Fibroblast of the conjunctiva (primary cell): Measurements from ENCODE around the gene RNF215.
"Not testable (repeated sequence)": the region's sequence is repeated elsewhere in the genome, so short reads cannot be mapped to it uniquely, and the experiment has no call there.

Experiments
- DNase-seq: peaks from one replicate; pipeline ENCODE4 v3.0.0-alpha.2; 2010; ENCODE audit warnings: low read depth

RNF215 gene

DNA sequence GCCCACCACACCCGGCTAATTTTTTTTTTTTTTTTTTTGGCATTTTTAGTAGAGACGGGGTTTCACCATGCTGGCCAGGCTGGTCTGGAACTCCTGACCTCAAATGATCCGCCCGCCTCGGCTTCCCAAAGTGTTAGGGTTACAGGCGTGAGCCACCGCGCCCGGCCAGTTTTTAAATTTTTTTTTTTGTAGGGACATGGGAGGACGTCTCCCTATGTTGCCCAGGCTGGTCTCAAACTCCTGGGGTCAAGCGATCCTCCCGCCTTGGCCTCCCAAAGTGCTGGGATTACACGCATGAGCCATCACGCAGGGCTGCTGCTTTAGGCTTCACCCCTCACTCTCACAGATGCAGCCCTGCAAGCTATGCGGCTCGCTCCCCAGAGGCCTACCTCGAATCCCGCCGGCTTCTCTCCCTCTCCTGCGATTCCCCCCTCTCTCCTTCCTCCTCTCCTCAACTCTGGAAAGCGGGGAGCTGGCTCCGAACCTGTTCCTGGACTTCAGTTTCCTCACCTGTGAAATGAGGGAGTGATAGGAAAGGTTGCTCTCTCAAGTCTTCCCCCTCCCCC is 29.5 kb downstream of the RNF215 start:
- no peak for DNase-seq

GRCh38 chr22:30357236-30357570 is 30.0 kb downstream of the RNF215 start:
- DNase-seq = no peak

DNA sequence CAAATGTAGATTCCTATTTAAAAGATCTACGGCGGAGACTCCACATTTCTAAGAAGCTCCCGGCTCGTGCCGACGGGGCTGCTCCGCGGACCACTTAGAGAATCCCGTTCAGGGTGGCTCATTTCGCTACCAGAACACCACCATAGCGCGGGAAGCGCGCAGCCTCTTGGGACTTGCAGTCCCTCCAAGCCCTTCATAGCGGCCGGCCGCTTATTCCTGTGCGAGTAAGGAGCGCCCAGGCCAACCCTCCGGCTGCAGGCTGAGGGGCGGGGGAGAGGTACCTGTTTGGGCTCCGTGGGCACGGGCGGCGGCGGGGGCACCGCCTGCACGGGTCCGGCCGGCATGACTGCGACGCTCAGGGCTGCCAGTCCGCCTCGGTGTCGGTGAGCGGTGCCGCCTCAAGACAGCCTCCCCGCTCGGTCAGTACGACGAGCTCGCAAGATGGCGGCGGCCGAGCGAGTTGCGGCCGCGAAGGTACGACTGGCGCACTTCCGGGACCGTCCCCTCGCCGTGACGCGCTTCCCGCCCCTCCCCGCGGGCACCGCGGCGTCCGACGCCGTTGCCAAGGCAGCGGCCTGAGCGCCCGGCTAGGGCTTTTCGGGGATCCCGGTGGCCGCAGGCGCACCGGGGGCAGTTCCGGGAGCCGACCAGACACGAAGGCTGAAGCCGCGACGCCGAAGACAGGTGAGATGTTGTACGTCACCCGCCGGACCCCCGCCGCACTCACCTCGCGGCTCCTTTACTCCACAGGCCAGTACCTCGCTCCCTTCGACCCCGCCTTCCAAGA is 30.6 kb downstream of the RNF215 start, which contains the start of the genes CCDC157 and SF3A1:
TSS of gene CCDC157 (plus strand) at position 559 of the 787 bp plus-strand sequence. CDS start 8,994 bp downstream, outside the sequence.
TSS of gene SF3A1 (minus strand) at position 446 of the 787 bp plus-strand sequence. CDS start at position 344, 102 bp downstream.
- peak; percentile 75 for DNase-seq

DNA sequence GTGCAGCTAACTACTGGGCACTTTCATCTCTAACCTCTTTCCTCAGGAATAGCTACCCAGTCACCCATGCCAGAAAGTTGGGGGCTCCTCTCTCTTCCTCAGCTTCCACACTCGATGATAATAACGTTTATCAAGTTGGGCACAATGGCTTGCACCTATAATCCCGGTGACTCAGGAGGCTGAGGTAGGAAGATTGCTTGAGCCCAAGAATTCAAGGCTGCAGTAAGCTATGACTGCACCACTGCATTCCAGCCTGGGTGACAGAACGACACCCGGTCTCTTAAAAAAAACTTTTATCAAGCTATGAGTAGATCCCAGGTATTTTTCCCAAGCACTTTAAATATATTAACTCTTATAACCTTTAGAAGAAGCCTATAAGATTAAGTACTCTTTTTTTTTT is 32.6 kb downstream of the RNF215 start:
- DNase-seq = no peak

DNA sequence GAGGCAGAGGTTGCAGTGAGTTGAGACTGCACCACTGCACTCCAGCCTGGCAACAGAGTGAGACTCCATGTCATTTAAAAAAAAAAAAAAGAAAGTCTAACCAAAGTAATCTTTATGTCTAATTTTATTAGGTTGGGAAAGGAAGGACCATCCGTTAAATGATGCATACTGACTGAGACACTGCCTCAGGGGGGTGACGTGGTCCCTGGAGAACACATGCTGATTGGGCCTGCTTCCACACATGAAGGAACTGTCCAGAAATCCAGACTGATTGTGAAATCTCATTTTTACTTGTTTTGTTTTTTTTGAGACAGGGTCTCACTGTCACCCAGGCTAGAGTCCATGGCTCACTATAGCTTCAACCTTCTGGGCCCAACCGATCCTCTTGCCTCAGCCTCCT is 36.0 kb downstream of the RNF215 start:
- no peak for DNase-seq

GRCh38 chr22:30348809-30349208 is 38.4 kb downstream of the RNF215 start:
- peak; percentile 32 for DNase-seq

- DNase-seq = no peak
Measured at GRCh38 chr22:30348404-30348803, 38.8 kb downstream of the RNF215 start.

DNA sequence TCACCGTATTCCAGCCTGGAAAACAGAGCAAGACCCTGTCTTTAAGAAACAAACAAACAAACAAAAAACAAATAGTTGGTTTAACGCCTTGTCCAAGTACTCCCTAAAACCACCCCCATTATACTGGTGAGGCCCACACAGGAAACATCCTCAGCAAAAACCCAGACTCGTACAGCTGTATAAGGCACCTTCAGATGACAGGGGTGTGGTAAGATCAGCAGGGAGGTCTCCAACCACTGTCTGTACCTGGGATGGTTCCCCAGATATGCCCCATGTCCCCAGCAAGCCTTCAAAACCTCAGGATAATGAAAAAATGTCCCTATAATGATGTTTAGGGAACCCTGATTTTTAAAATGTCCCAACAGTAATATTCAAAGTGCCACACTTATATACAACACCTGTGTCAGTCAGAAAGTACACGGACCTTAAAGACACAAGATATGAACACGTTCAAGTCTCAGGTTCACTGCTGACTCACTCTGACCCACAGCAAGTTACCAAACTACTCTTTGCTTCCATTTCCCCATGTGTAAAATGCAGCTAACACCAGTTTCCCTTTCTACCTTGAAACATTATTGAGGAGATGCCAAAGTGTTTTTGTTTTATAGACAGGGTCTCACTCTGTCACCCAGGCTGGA is 39.8 kb downstream of the RNF215 start:
- no peak for DNase-seq

DNA sequence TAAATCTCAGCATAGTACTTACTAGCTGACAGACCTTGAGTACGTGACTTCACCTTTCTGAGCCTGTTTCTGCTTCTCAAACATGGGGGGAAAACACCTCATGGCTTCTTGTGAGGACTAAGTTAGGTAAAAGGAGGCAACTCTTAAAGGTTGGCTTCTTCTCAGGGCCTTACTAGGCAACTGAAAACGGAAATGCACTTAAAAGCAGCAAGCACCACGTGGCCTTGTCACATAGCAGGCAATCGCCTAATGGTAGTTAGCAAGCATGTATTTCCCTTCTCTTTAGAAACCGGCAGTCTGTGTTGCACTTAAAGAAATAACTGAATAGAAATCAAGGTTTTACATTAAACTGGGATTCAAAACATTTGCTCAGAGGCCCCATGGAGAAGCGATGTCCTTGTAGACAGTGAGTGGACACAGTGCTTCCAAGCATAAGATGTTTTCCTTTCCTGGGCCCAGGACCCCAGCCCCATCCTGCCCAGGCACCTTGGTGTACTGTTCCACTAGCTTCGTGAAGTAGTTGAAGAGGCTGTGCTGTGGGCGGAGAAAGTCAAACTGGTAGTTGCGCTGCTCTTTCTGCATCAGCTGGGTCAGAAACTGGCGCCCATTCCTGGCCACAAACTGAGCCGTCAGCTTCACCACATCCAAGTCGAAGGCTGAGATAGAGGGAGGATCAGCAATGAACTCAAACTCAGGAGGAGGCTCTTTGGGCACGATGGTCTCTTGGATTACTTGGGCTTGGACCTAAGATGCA is 42.6 kb downstream of the RNF215 start:
- DNase-seq = no peak

GRCh38 chr22:30340911-30341685 is 46.1 kb downstream of the RNF215 start:
- no peak for DNase-seq

- DNase-seq = no peak
Measured at GRCh38 chr22:30338802-30339201, 48.4 kb downstream of the RNF215 start.

DNA sequence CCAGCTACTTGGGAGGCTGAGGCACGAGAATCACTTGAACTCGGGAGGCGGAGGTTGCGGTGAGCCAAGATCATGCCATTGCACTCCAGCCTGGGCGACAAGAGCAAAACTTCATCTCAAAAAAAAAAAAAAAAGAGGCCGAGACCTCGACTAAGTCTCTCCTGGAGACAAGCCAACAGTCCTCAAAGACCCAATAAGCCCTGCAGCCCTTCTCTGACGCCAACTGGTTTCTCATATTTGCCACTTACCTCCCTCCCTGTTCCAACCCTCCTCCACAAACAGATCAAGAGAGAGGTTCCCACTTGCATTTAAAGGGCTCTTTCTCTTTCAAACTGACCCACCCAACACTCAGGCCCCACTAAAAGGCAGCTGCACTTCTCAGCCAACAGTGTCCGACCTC is 48.9 kb downstream of the RNF215 start:
- not testable (repeated sequence) for DNase-seq

DNA sequence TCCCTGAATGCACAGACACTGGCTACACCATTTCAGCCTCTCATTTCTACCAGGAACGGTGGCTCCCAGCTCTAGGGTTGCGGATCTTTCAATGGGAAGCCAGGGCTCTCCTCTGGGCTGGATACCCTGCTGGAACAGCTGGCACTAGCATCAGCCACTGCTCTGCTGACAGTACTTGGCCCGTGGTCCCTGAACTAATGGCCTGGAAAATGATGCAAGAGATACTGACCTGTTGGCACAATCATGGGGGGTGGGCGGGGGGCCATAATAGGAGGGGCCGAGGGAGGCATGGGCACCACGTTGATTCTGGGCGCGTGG is 49.8 kb downstream of the RNF215 start:
- no peak for DNase-seq

- DNase-seq = no peak
Measured at GRCh38 chr22:30336752-30337460, 50.3 kb downstream of the RNF215 start.

DNA sequence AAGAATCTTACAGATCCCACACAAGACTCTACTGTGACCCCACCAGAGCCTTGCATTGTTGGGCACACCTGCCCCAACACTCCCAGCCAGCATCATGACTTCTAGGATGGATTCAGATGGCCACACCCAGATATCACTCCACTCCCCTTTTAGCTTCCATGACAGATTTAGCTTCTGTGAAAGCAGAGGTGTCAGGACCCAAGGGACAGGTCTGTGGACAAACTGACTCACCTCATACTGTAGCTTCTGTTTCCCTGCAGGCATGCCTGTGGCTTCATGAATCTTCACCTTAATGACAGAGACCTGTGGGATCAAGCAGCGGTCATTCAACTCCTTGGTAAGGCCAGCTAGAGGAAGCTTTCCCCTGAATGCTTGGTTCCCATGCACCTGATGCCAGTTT is 52.0 kb downstream of the RNF215 start:
- no peak for DNase-seq

- DNase-seq = no peak
Measured at GRCh38 chr22:30334646-30335045, 52.6 kb downstream of the RNF215 start.

DNA sequence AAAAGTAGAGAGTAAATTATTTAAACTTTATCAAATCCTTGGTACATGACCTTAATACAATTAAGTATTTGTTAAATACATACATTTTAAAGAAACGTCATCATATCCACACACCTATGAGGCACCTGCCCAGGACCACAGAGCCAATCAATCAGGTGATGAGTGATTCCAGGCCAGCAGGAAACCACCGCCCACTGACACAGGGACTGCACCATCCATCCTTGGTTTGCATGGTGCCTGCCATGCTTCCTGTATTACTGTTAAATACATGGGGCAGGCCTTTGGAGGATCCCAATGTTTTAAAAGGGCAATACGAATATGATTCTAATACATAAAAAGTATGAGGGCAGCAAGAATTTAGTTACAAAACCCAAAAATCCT is 53.5 kb downstream of the RNF215 start:
- DNase-seq = no peak

GRCh38 chr22:30332994-30333706 is 54.1 kb downstream of the RNF215 start:
- no peak for DNase-seq

DNA sequence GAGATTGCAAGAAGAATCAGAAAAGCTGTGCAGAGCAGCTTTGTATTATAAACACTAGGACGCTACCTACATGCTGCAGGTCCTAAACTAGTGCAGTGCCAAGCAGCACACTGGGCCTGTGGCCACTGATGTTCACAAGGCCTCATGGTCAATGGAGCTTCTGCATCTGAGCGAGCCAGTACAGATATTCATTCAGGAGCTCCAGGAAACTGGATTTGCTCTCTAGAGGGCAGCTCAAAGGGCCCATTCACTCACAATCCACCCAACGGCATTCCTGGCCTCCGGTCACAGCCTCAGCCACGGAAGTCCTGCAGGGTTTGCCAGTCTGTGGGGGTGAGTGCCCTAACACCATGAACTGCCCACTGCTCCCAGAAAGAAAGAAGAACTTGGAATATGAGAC is 54.7 kb downstream of the RNF215 start:
- no peak for DNase-seq
